Stimulated activated CD8-positive, alpha-beta memory T cell treated with anti-CD3 and anti-CD28 coated beads, Interleukin-4, amount 100 ng/mL, for 24 hours (primary cell): Measurements from ENCODE around the gene CCDC88B.

ENCODE experiments used
- DNase-seq: peaks from one replicate; pipeline ENCODE4 v3.0.0-alpha.2; 2020; ENCODE audit warnings: low read depth

The CCDC88B gene

GRCh38 chr11:64362339-64362738, 22.3 kb downstream of the CCDC88B start:
- no peak for DNase-seq

GRCh38 chr11:64364435-64364834, 24.4 kb downstream of the CCDC88B start:
- no peak for DNase-seq

- DNase-seq = no peak
Measured at GRCh38 chr11:64364911-64365310, 24.9 kb downstream of the CCDC88B start.

- DNase-seq = no peak
Measured at GRCh38 chr11:64366751-64367150, 26.7 kb downstream of the CCDC88B start.

DNA sequence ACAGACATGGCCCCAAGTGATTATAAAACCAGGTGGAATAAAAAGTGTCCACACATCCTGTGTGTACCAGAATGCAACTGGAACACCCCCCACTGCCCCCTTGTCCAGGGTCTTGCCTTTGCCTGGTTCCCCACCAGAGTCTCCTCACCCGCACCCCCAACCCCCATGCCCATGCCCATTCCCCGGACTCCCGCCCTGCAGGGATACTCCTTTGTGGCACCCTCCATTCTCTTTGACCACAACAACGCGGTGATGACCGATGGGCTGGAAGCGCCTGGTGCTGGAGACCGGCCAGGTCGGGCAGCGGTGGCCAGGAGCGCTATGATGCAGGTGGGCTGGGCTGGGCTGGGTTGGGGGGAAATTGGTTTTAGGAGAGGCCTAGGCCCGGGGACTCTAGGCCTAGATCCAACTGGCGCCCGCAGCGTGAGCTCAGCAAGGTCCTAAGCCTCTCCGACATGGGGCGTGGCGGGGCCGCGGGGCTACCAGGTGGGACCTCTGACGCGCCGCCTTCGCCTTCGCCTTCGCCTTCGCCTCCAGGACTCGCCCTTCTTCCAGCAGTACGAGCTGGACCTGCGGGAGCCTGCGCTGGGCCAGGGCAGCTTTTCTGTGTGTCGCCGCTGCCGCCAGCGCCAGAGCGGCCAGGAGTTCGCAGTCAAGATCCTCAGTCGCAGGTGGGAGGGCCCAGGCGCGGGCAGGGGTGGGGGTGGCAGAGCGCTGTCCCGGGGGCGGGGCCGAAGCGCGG, 28.1 kb downstream of the CCDC88B start:
- DNase-seq = no peak

DNA sequence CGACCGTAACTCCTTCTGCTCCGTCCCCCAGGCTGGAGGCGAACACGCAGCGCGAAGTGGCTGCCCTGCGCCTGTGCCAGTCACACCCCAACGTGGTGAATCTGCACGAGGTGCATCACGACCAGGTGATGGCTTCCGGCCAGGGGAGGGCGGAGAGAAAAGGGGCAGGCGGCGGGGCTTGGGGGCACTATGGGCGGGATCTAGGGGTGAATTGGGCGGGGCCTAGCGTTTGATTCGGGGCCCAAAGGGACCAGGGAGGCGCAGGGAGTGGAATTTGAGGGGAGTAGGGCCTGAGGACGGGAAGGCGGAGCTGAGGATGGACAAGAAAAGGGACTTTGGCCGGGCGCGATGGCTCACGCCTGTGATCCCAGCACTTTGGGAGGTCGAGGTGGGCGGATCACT, 28.7 kb downstream of the CCDC88B start:
- no peak for DNase-seq

- no peak for DNase-seq
Measured at GRCh38 chr11:64369440-64370421, 29.7 kb downstream of the CCDC88B start.

- DNase-seq = no peak
Measured at GRCh38 chr11:64371201-64371600, 31.2 kb downstream of the CCDC88B start.

- no peak for DNase-seq
Measured at GRCh38 chr11:64372021-64372420, 32.0 kb downstream of the CCDC88B start.

DNA sequence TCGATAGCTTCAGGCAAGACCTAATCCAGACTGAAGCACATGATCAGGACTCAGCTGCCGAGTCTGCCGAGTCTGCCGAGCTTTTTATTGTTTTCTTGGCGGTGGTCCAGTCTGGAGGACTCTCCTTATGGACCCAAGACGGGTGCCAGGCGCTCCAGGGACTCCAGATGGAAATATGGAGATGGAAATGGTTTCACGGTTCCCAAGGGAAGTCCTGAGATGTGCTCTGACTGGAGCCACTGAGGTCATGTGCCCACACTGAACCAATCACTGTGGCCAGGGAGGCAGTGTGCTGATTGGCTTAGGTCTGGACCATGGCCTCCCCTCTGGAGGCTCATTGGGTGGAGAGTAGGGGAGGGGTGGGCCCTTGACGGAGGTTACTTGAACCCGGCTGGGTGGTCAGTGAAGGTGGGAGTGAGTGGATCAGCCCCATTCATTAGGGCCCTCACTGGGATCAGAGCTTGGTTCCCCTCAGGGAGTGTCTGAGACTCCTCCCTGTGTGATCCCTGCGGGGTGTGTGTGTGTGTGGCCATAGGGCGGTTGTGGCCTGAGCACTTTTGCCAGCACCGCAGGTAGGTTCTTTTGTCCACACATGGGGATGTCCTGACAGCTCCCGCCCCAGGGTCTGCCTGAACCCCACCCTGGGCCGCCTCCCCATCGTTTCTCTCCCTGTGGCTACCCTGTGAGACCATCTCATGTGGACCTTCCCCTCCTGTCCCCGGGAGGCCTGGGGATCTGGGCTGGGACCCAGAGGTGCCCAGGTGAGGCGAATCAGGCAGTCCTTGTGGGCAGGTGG, 33.0 kb downstream of the CCDC88B start:
- DNase-seq = no peak

GRCh38 chr11:64373598-64373974, 33.6 kb downstream of the CCDC88B start:
- DNase-seq = no peak

DNA sequence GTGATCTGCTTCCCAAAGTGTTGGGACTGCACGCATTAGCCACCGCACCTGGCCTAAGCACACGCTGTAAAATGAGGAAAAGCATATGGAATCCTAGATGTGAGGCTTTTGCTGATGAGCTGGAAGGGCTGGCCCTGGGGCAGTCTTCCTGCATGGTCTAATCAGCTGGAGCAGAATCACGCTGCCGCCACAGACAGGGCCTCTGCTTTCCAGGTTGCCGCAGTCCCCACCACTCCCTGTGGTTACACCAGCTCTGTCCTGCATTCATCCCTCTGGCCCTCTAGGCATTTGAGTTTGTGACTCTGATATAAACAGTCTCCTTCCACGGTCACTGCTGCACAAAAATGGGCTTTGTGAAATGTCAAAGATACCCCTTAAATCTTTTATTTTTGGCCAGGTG, 36.1 kb downstream of the CCDC88B start:
- DNase-seq = no peak

- no peak for DNase-seq
Measured at GRCh38 chr11:64378335-64378880, 38.4 kb downstream of the CCDC88B start.

- DNase-seq = no peak
Measured at GRCh38 chr11:64379160-64379559, 39.2 kb downstream of the CCDC88B start.

- no peak for DNase-seq
Measured at GRCh38 chr11:64379817-64380709, 40.1 kb downstream of the CCDC88B start.

DNA sequence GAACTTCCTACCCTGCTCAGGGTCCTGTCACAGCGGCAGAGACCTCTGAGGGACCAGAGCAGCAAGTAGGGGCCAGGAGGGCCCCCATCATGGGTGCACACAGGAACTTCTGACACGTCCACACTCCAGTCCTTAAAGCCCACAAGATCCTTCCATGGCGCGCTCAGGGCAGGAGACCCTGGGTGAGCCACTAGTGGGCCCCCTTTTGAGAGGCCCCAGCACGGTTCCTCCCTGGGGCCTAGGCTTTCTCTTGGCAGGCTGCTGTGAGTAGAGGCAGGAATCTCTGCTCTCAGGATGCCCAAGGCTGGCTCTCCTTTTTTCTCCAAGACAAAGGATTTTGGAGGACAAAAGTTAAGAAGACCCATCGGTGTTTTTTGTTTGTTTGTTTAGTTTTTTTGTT, 41.3 kb downstream of the CCDC88B start:
- no peak for DNase-seq

- no peak for DNase-seq
Measured at GRCh38 chr11:64382047-64382446, 42.0 kb downstream of the CCDC88B start.

- DNase-seq = no peak
Measured at GRCh38 chr11:64382586-64382985, 42.6 kb downstream of the CCDC88B start.

DNA sequence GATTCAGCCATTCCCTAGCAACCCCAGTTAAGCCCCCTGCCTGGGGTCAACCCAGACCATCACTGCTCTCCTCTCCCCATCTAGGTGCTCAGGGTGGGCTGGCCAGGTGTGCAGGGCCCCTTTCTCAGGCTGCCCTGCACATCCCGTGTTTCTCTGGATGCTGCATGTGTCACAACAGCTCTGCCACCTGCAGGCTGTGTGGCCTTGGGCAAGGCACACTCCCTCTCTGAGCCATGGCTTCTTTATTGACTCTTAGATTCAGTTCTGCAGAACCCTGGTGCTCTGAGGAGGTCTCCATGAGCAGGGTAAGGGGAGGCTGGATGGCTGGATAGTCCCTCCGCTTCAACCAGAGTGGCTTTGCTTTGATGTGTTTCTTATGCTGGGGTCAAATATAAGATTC, 43.6 kb downstream of the CCDC88B start:
- DNase-seq = no peak

GRCh38 chr11:64384028-64384737, 44.2 kb downstream of the CCDC88B start:
- no peak for DNase-seq
